ENCODE measurements around the gene UBE2I.
A peak's percentile ranks its signal among the peaks of the same experiment; 100 is the strongest.

The UBE2I gene

DNA sequence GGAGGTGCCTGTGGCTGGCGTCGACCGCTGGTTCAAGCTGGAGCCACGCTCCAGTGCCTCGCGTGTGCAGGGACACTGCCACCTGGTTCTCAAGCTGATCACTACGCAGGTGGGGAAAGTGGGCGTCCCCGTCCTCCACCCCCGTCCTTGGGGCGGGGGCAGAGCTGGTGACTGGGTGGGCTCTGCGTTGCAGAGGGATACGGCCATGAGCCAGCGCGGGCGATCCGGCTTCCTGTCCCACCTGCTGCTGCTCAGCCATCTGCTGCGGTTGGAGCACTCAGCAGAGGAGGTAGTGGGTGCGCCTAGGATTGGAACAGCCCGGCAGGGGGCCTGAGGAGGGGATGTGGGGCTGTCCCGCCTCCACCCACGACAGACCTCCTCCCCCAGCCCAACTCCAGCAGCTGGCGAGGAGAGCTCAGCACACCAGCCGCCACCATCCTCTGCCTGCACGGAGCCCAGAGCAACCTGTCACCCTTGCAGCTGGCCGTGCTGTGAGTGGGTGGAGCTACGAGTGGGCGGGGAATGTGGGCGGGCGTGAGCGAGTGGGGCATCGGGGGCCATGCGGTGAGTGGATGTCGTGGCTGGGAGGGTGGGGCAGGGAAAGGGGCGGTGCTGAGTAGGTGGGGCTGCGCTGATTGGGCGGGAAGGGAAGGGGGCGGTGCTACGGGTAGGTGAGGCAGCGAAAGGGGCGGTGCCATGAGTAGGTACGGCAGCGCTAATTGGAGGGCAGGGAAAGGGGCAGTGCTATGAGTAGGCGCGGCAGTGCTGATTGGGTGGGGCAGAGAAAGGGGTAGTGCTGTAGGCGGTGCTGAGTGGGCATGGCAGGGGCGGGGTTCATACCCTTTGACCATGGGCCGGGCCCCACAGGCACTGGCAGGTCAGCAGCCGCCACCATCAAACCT is 33.3 kb downstream of the UBE2I start:
- peak; percentile 89 to 91 for DNase-seq (ENCODE audit: low read depth in 2 of 2)

DNA sequence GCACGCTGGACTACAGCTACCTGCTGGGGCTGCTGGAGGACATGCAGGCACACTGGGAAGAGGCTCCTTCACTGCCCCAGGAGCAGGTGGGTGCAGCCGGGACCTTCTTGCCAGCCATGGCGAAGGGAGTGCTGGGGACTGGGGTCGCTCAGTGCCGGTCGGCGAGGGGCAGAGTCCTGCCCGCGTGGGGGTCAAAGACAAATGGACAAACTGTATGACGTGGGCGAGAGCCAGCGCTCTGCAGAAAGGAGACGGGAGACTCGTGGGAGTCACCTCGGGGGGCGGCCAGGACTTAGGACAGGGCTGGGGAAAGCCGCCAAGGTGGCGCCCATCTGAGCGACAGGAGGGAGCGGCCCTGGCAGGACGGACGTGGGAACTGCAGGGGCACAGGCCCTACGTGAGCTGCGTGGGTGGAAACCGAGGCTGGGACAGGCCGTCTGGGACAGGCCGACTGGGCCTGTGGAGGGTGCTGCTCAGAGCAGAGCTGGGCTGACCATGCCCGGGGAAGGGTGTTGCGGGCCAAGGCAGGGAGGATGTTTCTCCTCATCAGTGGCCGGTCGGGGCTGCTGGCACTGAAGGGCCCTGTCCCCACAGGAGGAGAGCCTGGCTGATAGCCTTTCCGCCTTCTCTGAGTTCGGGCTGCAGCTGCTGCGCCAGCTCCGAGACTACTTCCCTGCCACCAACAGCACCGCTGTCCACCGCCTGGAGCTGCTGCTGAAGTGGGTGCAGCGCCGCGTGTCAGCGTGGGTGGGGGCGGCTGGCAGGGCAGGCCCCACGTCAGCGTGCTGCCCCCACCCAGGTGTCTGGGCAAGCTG is 34.2 kb downstream of the UBE2I start:
- no peak for DNase-seq (ENCODE audit: low read depth in 2 of 2)

DNA sequence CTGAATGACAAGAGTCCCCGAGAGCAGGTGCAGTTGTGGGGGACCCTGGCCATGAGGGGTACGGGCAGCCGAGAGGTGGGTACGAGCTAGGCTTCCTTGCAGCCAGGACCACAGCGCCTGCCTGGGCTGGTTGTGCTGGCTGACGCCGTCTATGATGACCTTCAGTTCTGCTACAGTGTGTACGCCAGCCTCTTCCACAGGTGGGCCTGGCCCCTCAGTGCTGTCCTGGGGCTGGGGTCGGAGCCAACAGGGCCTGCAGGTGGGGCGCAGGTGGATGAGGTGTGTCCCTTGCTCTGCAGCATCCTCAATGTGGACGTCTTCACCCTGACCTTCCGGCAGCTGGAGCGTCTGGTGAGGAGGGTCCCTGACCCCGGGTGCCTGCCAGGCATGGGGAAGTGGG is 35.1 kb downstream of the UBE2I start:
- no peak for DNase-seq (ENCODE audit: low read depth in 2 of 2)

DNA sequence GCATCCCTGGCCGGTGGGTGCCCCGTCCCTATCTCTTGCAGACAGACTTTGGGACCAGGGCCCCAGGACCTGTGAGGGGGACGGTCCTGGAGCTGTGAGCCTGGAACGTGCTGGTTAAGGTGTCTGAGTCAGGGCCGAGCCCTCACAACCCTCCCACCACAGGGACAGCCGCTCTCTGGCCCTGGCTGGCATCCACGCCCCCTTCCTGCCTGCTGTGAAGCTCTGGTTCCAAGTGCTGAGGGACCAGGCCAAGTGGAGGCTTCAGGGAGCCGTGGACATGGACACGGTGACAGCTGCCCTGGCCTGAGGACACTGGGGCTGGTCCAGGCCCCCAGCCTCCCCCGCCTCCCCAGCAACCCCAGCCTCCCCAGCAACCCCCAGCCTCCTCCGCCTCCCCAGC is 35.7 kb downstream of the UBE2I start:
- DNase-seq (ENCODE audit: low read depth in 2 of 2) = no peak

DNA sequence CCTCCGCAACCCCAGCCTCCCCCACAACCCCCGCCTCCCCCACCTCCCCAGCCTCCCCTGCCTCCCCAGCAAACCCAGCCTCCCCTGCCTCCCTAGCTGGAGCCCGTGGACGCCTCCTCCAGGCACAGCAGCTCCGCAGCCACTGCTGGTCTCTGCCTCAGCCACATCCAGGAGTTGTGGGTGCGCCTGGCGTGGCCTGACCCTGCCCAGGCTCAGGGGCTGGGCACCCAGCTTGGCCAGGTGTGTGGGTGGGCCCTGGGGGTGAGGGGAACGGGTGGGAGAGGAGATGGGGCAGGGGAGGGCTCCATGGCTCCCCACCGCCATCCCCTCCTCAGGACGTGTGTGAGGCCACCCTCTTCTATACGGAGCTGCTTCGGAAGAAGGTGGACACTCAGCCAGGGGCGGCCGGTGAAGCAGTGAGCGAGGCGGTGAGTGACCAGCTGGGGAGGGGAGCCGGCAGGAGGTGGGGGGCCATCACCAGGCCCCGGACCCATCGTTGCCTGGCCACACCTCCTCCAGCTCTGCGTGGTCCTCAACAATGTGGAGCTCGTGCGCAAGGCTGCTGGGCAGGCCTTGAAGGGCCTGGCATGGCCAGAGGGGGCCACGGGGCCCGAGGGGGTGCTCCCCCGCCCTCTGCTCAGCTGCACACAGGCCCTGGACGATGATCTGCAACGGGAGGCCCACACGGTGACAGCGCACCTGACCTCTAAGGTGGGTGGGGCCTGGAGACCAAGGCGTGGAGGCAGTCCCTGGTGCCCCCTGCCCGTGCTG is 36.4 kb downstream of the UBE2I start:
- no peak for DNase-seq (ENCODE audit: low read depth in 2 of 2)

DNA sequence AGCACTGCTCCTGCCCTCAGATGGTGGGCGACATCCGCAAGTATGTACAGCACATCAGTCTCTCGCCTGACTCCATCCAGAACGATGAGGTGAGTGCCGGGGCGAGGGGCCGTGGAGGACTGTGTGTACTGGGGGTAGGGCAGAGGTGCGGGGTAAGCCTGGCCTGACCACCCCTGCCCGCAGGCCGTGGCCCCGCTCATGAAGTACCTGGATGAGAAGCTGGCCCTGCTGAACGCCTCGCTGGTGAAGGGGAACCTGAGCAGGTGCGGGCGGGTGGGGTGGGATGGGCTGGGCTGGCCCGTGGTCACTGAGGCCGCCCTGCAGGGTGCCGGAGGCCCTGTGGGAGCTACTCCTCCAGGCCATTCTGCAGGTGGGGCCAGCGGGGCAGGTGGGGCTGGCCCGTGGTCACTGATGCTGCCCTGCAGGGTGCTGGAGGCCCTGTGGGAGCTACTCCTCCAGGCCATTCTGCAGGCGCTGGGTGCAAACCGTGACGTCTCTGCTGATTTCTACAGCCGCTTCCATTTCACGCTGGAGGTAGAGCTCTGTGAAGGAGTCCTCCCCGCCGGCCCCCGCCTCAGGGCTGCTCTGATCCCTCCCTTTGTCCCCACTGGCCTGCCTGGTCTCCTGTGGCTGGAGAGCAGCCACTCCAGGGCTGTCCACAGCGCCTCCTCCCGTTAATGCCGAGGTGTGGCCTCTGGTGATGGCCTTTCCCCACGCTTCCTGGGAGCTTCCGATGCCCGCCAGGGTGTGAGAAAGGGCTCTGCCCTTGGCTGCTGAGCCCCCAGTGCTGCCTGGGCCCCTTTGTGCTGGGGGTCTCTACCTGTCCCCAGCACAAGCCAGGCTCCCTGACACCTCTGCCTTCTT is 37.2 kb downstream of the UBE2I start:
- no peak for DNase-seq (ENCODE audit: low read depth in 2 of 2)

DNA sequence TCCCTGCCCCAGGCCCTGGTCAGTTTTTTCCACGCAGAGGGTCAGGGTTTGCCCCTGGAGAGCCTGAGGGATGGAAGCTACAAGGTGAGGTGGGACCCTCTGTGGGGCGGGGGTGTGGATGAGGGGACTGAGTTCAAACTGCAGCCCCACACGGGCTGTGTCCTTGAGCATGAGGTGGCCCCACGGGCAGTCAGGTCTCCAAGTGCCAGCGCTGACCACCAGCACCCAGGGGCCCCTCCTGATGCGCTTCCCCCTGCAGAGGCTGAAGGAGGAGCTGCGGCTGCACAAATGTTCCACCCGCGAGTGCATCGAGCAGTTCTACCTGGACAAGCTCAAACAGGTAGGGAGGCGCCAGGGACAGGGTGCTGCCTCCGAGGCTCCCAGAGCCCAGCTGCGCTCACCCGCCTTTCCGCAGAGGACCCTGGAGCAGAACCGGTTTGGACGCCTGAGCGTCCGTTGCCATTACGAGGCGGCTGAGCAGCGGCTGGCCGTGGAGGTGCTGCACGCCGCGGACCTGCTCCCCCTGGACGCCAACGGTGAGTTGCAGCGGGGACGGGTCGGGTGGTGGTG is 37.9 kb downstream of the UBE2I start:
- DNase-seq (ENCODE audit: low read depth in 2 of 2) = no peak

DNA sequence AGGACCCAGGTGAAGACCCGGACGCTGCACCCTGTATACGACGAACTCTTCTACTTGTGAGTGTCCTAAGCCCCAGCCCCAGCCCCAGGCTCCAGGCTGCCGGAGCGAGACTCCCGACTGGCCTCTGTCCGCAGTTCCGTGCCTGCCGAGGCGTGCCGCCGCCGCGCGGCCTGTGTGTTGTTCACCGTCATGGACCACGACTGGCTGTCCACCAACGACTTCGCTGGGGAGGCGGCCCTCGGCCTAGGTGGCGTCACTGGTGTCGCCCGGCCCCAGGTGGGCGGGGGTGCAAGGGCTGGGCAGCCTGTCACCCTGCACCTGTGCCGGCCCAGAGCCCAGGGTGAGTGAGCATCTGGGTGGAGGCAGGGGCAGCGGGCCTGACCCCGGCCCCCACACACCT is 38.5 kb downstream of the UBE2I start:
- DNase-seq (ENCODE audit: low read depth in 2 of 2) = no peak

DNA sequence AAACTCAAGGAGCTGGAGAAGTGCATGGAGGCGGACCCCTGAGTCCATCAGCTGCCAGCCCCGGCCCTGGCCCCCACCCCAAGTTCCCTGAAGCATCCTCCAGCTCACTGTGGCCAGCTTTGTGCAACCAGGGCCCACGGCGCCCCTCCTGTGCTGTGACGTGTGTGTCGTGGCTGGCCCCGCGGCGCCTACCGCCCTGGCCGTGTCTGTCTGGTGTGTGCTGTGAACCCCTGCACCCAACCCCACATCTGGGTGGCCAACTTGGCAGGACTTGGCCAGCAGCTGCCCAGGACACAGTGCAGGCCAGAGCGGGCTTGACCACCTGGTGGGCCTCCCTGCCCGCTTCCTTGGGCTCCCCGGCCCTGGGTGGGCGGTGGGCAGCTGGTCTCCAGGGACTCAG is 39.0 kb downstream of the UBE2I start:
- no peak for DNase-seq (ENCODE audit: low read depth in 2 of 2)

DNA sequence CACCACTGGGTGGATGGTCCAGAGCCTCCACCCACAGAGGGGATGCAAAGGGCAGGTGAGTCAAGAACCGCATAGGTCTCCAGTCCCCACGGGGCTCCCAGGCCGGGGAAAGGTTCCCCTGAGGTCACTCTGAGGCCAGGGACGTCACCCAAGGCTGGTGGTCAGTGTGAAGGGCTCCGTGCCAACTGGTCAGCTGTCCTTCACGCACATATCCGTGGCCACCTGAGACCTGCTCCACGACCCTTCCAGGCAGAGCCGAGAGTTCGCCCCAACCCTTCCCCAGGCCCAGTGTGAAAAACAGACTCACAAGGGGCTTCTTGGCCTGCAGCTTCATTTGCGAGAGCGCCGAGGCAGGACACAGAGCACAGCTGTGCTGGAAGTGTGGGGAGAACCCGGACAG is 39.5 kb downstream of the UBE2I start:
- DNase-seq (ENCODE audit: low read depth in 2 of 2) = no peak

DNA sequence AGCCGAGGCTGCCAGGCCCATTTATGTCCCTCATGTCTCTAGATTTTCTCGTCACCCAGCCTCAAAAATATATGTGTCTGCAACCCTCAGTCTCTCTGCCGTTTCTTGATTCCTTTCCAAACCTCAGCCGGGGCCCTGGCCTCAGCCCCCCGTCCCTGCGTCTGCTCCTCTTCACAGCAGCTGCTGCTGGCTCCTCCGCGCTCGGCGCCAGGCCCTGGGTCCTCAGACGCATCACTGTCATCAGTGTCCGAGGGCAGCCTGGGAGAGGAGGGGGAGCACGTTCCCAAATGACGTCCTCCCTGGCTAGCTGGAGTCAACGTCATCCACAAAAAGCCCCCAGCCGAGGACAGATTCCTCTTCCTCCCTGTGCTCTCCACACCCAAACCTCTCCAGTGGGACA is 39.9 kb downstream of the UBE2I start:
- DNase-seq (ENCODE audit: low read depth in 2 of 2) = no peak

DNA sequence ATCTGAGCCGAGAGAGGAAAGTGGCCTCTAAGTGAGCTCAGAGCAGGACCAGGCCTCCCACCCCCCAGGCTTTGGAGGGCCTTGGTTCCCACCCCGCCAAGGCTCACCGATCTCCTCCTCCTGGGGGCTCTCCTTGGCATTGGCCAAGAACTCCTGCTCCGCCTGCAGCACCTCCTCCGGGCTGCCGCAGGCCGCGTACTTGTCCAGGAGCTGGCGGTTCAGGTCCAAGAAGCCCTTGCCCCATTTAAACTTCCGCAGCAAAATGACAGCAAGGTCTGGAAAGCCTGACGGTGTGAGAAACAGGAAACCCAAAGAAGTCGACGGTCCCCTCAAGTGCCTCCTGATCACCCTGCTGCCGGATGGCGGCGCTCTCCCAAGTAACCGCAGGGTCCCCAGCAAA is 40.5 kb downstream of the UBE2I start:
- DNase-seq (ENCODE audit: low read depth in 2 of 2) = no peak

DNA sequence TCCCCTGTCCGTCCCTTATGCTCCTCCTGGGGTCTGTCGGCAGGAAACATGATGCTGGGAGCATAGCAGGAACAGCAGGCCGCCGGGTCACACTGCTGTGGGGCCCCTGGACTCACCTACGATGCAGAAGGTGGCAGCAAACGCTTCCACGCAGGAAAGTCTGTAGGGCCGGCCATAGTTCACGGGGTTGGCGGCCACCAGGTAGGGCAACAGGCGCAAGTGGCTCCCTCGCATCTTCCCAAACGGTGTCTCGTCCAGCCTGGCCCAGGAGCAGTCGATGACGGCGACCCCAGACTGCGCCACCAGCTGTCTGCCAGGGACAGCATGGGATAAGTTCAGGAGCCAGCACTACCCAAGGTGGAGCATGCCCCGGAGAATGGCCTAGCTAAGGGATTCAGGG is 41.3 kb downstream of the UBE2I start:
- DNase-seq (ENCODE audit: low read depth in 2 of 2) = no peak

DNA sequence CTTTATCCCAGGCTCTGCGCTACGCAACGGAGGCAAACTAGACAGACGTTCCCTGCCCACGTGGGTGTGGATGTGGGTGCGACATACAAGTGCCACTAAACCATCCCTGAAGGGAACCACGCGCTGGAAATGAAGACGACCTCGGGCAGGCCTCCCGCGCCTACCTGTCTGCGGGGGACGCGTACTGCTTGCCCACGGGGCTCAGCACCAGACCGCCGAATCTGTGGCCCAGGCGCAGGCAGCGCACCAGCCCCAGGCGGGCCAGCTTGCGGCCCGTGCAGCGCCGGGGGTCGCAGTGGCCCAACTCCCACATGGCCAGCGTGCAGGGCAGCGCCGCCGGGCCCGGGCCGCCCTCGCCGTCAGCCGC is 41.8 kb downstream of the UBE2I start:
- no peak for DNase-seq (ENCODE audit: low read depth in 2 of 2)

DNA sequence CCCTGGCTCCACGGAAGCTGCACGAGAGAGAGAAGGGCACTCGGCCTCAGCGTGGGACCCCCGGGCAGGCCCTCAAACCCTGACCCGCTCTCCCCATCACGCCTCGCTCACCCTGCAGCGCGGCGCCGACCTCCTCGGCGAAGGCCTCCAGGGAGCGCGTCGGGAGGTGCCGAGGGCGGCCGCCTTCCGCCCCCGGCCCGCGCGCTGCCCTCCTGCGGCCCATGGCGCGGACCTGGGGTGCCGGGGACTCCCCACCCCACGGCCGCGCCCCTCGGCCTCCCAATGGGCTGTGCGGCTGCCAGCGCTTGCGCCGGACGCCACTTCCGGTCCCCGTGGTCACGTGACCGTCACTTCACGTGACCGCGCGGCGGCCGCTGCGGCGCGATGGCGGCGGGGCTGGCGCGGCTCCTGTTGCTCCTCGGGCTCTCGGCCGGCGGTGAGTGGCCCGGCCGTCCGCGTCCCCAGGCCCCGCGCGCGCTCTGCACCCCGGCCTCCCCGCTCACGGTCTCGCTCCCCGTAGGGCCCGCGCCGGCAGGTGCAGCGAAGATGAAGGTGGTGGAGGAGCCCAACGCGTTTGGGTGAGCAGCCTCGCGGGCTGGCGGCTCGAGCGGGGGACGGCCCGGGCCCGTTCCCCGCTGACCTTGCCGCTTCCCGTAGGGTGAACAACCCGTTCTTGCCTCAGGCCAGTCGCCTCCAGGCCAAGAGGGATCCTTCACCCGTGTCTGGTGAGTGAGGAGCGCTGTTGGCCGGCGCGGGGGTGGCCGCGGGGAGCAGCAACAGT is 42.3 kb downstream of the UBE2I start, which contains the start of the genes GNPTG and TSR3:
TSS of gene GNPTG (plus strand) at position 350 of the 781 bp plus-strand sequence. CDS start at position 385, 35 bp downstream.
TSS of gene TSR3 (minus strand) at position 297 of the 781 bp plus-strand sequence. CDS start at position 223, 74 bp downstream.
- peak; percentile 67 to 79 for DNase-seq (ENCODE audit: low read depth in 2 of 2)

DNA sequence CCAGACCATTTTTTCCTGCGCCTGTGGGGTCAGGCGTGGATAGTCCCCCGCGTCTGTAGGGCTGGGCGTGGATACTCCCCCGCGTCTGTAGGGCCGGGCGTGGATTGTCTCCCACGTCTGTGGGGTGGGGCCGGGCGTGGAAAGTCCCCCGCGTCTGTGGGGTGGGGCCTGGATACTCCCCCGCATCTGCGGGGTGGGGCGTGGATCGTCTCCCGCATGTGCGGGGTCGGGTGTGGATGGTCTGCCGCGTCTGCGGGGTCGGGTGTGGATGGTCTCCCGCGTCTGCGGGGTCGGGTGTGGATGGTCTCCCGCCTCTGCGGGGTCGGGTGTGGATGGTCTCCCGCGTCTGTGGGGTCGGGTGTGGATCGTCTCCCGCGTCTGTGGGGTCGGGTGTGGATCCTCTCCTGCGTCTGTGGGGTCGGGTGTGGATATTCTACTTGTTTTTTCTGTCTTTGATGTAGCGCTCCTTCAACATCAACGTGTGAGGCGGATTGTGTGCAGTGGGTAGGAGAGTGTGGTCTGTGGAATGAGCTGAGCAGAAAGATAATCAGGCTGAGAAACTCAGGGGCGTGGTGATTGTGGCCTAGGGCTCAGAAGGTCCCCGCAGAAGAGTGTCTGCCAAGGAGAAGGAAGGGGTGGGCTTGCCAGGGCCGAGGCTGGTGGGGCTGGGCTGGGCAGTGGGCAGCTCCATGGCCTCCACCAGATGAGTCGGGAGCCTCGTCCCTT is 45.5 kb downstream of the UBE2I start:
- DNase-seq (ENCODE audit: low read depth in 2 of 2) = no peak

DNA sequence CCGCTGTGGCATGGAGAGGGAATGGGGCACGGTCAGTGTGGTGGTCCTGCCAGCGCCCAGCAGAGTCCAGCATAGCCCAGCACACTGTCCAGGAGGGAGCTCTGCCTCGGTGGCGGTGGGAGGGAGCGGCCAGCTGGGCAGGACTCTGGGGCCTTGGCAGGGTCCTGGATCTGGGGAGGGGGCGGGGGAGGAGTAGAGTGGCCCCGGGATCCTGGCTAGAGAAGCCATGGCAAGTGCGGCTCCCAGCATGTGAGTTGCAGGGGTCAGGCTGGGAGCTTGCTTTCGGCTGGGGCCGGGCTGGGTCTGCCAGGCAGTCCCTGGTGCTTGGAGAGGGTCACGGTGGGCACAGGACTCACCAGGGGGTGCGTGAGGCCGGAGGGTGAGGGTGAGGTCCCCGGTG is 46.2 kb downstream of the UBE2I start:
- DNase-seq (ENCODE audit: low read depth in 2 of 2) = no peak

DNA sequence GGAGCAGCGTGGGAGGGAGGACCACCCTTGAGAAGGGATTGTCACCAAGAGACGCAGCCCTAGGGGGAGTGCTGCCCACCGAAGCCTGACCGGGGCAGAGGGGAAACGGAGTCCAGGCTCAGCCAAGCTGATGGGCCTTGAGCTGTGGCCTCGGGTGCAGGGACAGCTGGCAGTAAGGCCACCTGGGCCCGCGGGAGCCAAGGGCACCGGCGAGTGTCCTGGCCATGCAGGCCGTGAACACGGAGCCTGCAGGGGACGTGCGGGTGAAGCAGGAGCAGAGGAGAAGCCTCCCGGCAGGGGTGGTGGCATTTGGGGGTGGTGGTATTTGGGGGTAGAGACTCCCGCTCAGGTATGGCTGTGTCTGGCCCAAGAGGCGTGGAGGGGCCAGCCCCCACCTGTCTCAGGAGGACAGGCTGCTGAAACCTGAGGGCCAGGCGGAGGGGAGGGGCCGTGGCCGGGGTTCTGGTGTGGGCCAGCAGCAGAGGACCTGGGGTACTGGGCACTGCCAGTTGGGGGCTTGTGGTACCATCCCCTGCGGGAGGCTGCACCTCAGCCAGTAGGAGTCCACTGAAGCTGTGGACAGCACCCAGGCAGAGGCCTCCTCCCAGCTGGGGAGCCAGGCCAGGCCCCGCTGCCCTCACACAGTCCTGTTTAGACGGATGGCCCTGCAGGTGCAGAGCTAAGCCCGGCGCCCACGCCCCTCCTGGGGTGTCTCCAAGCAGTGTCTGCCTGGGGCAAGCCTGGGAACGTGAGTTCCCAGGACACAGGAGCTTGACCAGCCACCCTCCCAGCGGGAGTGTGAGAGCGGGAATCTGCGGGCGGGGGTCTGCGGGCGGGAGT is 46.8 kb downstream of the UBE2I start:
- DNase-seq (ENCODE audit: low read depth in 2 of 2) = no peak

Data from stimulated activated CD4-positive, alpha-beta T cell treated with anti-CD3 and anti-CD28 coated beads, Interleukin-15, amount 100 ng/mL, for 48 hours (primary cell).